Mesendoderm (in vitro differentiated cells): ENCODE results near the gene NKX6-2.

Source experiments
- DNase-seq: peaks from one replicate; pipeline ENCODE4 v3.0.0; 2013
- H2AK5ac ChIP-seq: 2 replicates; pipeline ENCODE4 v1.6.1; 2013; ENCODE audit warnings: low read length, inconsistent platforms
- H2BK120ac ChIP-seq: 2 replicates; pipeline ENCODE4 v1.6.1; 2013; ENCODE audit warnings: low read depth, mild to moderate bottlenecking, low read length, moderate library complexity, mixed read lengths
- H2BK15ac ChIP-seq: replicated peaks from 2 replicates; pipeline ENCODE4 v1.6.1; 2013; ENCODE audit warnings: low read depth, mild to moderate bottlenecking, moderate library complexity
- H2BK5ac ChIP-seq: 2 replicates; pipeline ENCODE4 v1.6.1; 2013; ENCODE audit warnings: low read length, inconsistent platforms
- H3K18ac ChIP-seq: 2 replicates; pipeline ENCODE4 v1.6.1; 2013; ENCODE audit warnings: mild to moderate bottlenecking, low read length, mixed read lengths
- H3K23ac ChIP-seq: one replicate; pipeline ENCODE4 v1.6.1; 2013; ENCODE audit warnings: low read length
- H3K27ac ChIP-seq: 2 replicates; pipeline ENCODE4 v1.5.1; 2013; ENCODE audit warnings: low read depth, mild to moderate bottlenecking, inconsistent platforms, low read length, moderate library complexity
- H3K27me3 ChIP-seq: 2 replicates; pipeline ENCODE4 v1.6.1; 2013; ENCODE audit warnings: low read length, control low read depth, mild to moderate bottlenecking, inconsistent platforms; ENCODE audit not compliant: insufficient read depth, poor library complexity
- H3K36me3 ChIP-seq: 2 replicates; pipeline ENCODE4 v1.6.1; 2013; ENCODE audit warnings: low read length, inconsistent platforms; ENCODE audit not compliant: control insufficient read depth, insufficient read depth
- H3K4ac ChIP-seq: one replicate; pipeline ENCODE4 v1.6.1; 2013; ENCODE audit warnings: low read depth, mild to moderate bottlenecking, low read length, moderate library complexity
- H3K4me1 ChIP-seq: 2 replicates; pipeline ENCODE4 v1.6.1; 2013; ENCODE audit warnings: low read depth, low read length, inconsistent platforms; ENCODE audit not compliant: control insufficient read depth
- H3K4me2 ChIP-seq: 2 replicates; pipeline ENCODE4 v1.6.1; 2013; ENCODE audit warnings: low read length
- H3K4me3 ChIP-seq: 2 replicates; pipeline ENCODE4 v1.5.1; 2013; ENCODE audit warnings: mild to moderate bottlenecking, low read length
- H3K56ac ChIP-seq: one replicate; pipeline ENCODE4 v1.6.1; 2013; ENCODE audit warnings: low read length
- H3K79me1 ChIP-seq: 2 replicates; pipeline ENCODE4 v1.6.1; 2013; ENCODE audit warnings: low read length, inconsistent platforms
- H3K79me2 ChIP-seq: 2 replicates; pipeline ENCODE4 v1.6.1; 2013; ENCODE audit warnings: mild to moderate bottlenecking, low read length; ENCODE audit not compliant: control insufficient read depth, insufficient read depth
- H3K9ac ChIP-seq: 2 replicates; pipeline ENCODE4 v1.6.1; 2013; ENCODE audit warnings: low read length, inconsistent platforms
- H4K5ac ChIP-seq: one replicate; pipeline ENCODE4 v1.6.1; 2013; ENCODE audit warnings: low read length
- H4K8ac ChIP-seq: one replicate; pipeline ENCODE4 v1.6.1; 2013; ENCODE audit warnings: low read depth, mild to moderate bottlenecking, control low read depth, low read length, moderate library complexity
- WGBS: extraction: QIAGEN DNeasy Blood & Tissue Kit; methylation state at CpG from one replicate; pipeline ENCODE4 v1.1.7; 2013; ENCODE audit warnings: low lambda C conversion rate, missing lambda C conversion rate; ENCODE audit not compliant: insufficient coverage; ENCODE audit errors: extremely low coverage; 5-methylcytosine and 5-hydroxymethylcytosine counted together

Gene NKX6-2

DNA sequence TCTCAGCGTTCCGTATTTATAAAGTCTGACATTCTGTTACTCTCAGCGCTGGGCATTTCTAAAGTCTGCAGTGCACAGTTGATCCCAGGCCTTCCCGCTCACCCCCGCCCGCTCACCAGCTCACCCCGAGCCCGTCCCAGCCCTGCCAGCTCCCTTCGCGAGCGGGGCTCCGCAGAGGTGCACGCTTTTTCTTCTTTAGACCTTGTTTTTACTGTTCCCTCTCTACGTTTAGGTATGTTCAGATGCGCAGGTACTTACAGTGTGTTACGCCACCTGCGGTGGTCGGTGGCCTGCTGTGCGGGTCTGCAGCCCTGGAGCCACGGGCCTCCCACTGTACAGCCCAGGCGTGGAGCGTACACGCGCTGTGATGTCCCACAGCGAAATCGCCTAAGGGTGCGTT is 28.8 kb downstream of the NKX6-2 start:
- Histone ChIP-seq H3K18ac (no peak overlapping the region), H3K4me1 (no peaks in the 10 kb centered on the region), H3K27me3 (no peaks in the 10 kb centered on the region), H3K23ac (no peak overlapping the region), H3K4me3 (no peak overlapping the region), H4K5ac (no peak overlapping the region), H3K4me2 (no peak overlapping the region), H4K8ac (no peak overlapping the region), H2AK5ac (no peak overlapping the region), H3K4ac (no peak overlapping the region), H2BK15ac (no peak overlapping the region), H3K36me3 (no peaks in the 10 kb centered on the region), H2BK5ac (no peak overlapping the region), H3K79me2 (no peaks in the 10 kb centered on the region), H2BK120ac (no peak overlapping the region), H3K27ac (no peak overlapping the region), H3K79me1 (no peaks in the 10 kb centered on the region), H3K9ac (no peak overlapping the region), H3K56ac (no peak overlapping the region)
- no peak for DNase-seq
- WGBS = no CpG with 5 or more reads among the region's 27 CpGs

DNA sequence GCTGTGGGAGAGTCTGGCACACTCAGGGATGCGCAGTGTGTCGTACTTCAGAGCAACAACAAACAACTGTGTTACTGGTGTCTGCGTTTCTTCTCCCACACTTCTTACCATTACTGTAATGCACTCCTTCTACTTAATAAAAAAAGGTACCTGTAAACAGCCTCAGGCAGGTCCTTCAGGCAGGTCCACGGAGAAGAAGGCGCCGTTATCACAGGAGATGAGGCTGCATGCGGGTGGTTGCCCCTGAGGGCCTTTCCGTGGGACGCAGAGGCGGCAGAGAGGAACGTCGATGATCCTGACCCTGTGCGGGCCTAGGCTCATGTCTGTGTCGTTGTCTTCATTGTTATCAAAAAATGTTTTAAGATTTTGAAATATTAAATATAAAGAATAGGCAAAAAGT is 29.4 kb downstream of the NKX6-2 start:
- H3K4me1 ChIP-seq = no peaks in the 10 kb centered on the region
- no peak overlapping the region for H2AK5ac ChIP-seq
- no CpG with 5 or more reads among the region's 14 CpGs for WGBS
- H2BK5ac ChIP-seq = no peak overlapping the region
- H3K4me3 ChIP-seq = no peak overlapping the region
- no peak overlapping the region for H3K27ac ChIP-seq
- no peak overlapping the region for H4K8ac ChIP-seq
- no peak overlapping the region for H4K5ac ChIP-seq
- no peak overlapping the region for H3K18ac ChIP-seq
- H3K79me1 ChIP-seq = no peaks in the 10 kb centered on the region
- H3K56ac ChIP-seq = no peak overlapping the region
- H3K27me3 ChIP-seq = no peaks in the 10 kb centered on the region
- no peaks in the 10 kb centered on the region for H3K79me2 ChIP-seq
- H3K4me2 ChIP-seq = no peak overlapping the region
- H2BK120ac ChIP-seq = no peak overlapping the region
- H2BK15ac ChIP-seq = no peak overlapping the region
- no peak overlapping the region for H3K9ac ChIP-seq
- no peak overlapping the region for H3K4ac ChIP-seq
- no peaks in the 10 kb centered on the region for H3K36me3 ChIP-seq
- DNase-seq = no peak
- H3K23ac ChIP-seq = no peak overlapping the region

DNA sequence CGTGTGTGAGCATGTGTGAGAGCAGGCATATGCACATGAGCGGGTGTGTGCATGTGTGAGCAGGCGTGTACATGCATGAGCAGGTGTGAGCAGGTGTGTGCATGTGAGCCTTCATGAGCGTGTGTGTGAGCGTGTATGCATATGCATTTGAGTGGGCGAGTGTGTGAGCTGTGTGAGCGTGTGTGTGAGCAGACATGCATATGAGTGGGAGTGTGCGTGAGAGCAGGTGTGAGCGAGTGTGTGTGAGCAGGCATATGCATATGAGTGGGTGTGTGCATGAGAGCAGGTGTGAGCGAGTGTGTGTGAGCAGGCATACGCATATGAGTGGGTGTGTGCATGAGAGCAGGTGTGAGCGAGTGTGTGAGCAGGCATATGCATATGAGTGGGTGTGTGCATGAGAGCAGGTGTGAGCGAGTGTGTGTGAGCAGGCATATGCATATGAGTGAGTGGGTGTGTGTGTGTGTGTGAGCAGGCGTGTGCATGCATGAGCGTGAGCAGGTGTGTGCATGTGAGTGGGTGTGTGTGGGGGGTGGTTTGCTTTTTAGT is 30.7 kb downstream of the NKX6-2 start:
- H3K4me1 ChIP-seq = no peaks in the 10 kb centered on the region
- no peak overlapping the region for H2BK120ac ChIP-seq
- H3K23ac ChIP-seq = no peak overlapping the region
- H3K18ac ChIP-seq = no peak overlapping the region
- H2BK5ac ChIP-seq = no peak overlapping the region
- no peak overlapping the region for H3K4me2 ChIP-seq
- H3K4ac ChIP-seq = no peak overlapping the region
- no peaks in the 10 kb centered on the region for H3K79me2 ChIP-seq
- DNase-seq = no peak
- no peak overlapping the region for H2AK5ac ChIP-seq
- H4K8ac ChIP-seq = no peak overlapping the region
- no peak overlapping the region for H3K56ac ChIP-seq
- H4K5ac ChIP-seq = no peak overlapping the region
- no peaks in the 10 kb centered on the region for H3K27me3 ChIP-seq
- H3K4me3 ChIP-seq = no peak overlapping the region
- no peak overlapping the region for H3K9ac ChIP-seq
- no peak overlapping the region for H2BK15ac ChIP-seq
- no peaks in the 10 kb centered on the region for H3K79me1 ChIP-seq
- H3K27ac ChIP-seq = no peak overlapping the region
- WGBS = no CpG with 5 or more reads among the region's 15 CpGs
- H3K36me3 ChIP-seq = no peaks in the 10 kb centered on the region

DNA sequence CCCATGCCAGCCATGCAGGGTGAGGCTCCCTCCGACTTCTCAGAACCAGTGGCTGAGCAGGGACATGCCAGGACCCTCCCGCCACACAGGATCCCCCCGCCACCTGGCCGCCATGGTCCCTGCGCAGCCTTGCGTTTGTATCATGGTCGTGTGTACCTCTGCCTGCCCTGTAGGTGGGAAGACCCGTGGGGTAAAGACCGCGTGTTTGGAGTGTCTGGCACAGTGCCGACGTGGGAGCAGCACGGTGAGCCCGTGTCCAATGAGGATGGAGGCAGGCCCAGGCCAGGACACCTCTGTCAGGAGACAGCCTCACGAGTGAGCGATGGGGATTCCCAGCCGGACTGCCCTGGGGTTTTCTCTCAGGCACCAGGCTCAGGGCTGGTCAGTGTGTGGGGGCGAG is 31.9 kb downstream of the NKX6-2 start:
- H3K79me1 ChIP-seq = no peaks in the 10 kb centered on the region
- H2BK5ac ChIP-seq = no peak overlapping the region
- H2BK15ac ChIP-seq = no peak overlapping the region
- no peak overlapping the region for H4K5ac ChIP-seq
- H3K4me3 ChIP-seq = no peak overlapping the region
- no peaks in the 10 kb centered on the region for H3K36me3 ChIP-seq
- no peak overlapping the region for H3K4ac ChIP-seq
- no peak overlapping the region for H2AK5ac ChIP-seq
- no peaks in the 10 kb centered on the region for H3K79me2 ChIP-seq
- H4K8ac ChIP-seq = no peak overlapping the region
- no peak overlapping the region for H3K4me2 ChIP-seq
- H3K27ac ChIP-seq = no peak overlapping the region
- no peak overlapping the region for H3K9ac ChIP-seq
- WGBS = no CpG with 5 or more reads among the region's 18 CpGs
- no peaks in the 10 kb centered on the region for H3K4me1 ChIP-seq
- H3K56ac ChIP-seq = no peak overlapping the region
- no peak for DNase-seq
- H3K23ac ChIP-seq = no peak overlapping the region
- no peak overlapping the region for H2BK120ac ChIP-seq
- no peak overlapping the region for H3K18ac ChIP-seq
- H3K27me3 ChIP-seq = no peaks in the 10 kb centered on the region

DNA sequence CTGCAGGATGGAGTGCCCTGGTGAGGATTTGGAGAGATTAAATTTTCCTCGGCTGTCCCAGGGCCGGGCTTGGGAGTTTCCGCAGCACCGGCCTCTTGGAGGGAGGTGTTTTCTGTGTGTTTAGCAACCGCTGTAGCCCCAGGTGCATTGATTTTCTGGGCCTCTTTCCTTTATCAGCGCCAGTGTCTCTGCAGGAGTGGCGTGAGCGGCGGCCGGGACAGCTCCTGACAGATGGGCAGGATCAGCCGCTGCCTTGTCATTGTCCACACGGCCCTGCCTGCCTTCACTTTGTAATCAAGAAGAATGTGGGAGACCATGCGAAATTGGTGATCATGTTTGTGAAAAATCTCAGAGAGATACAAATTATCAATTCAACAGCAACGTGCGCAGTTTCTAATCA is 32.4 kb downstream of the NKX6-2 start:
- H2BK15ac ChIP-seq = no peak overlapping the region
- no peak overlapping the region for H3K27ac ChIP-seq
- H4K5ac ChIP-seq = no peak overlapping the region
- no peak overlapping the region for H4K8ac ChIP-seq
- WGBS = no CpG with 5 or more reads among the region's 15 CpGs
- no peak overlapping the region for H3K4me2 ChIP-seq
- H3K79me2 ChIP-seq = no peaks in the 10 kb centered on the region
- H3K9ac ChIP-seq = no peak overlapping the region
- H2BK5ac ChIP-seq = no peak overlapping the region
- H3K23ac ChIP-seq = no peak overlapping the region
- no peak overlapping the region for H2AK5ac ChIP-seq
- no peaks in the 10 kb centered on the region for H3K27me3 ChIP-seq
- H3K4me3 ChIP-seq = no peak overlapping the region
- H2BK120ac ChIP-seq = no peak overlapping the region
- no peak for DNase-seq
- H3K56ac ChIP-seq = no peak overlapping the region
- no peaks in the 10 kb centered on the region for H3K79me1 ChIP-seq
- H3K4ac ChIP-seq = no peak overlapping the region
- no peak overlapping the region for H3K18ac ChIP-seq
- no peaks in the 10 kb centered on the region for H3K36me3 ChIP-seq
- H3K4me1 ChIP-seq = no peaks in the 10 kb centered on the region

DNA sequence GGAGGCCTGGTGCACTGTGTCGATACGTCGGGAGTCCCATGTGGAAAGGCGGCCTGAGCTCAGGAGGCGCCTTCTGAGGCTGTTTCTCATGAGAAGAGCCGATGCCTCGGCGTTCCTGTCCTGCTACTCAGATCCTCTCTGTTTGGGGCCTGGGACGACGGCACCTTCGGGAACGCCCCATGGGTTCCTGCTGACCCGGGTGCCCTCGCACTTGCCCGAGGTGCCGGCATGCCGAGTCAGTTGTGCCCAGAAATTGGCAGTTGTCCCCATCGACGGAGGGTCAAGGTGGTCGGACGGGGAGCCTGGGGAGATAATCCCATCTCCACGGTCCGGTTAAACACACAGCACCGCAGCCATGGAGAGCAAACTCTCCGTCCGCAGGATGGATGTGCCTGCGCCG is 33.0 kb downstream of the NKX6-2 start:
- Histone ChIP-seq H3K36me3 (no peaks in the 10 kb centered on the region), H2AK5ac (no peak overlapping the region), H3K4ac (no peak overlapping the region), H2BK15ac (no peak overlapping the region), H2BK5ac (no peak overlapping the region), H2BK120ac (no peak overlapping the region), H3K9ac (no peak overlapping the region), H3K4me3 (no peak overlapping the region), H3K23ac (no peak overlapping the region), H3K18ac (no peak overlapping the region), H3K79me1 (no peaks in the 10 kb centered on the region), H3K56ac (no peak overlapping the region), H3K79me2 (no peaks in the 10 kb centered on the region), H3K27me3 (no peaks in the 10 kb centered on the region), H3K27ac (no peak overlapping the region), H4K8ac (no peak overlapping the region), H3K4me1 (no peaks in the 10 kb centered on the region), H3K4me2 (no peak overlapping the region), H4K5ac (no peak overlapping the region)
- WGBS = no CpG with 5 or more reads among the region's 28 CpGs
- no peak for DNase-seq
